ENCODE results near the gene CCDC39.

The CCDC39 gene

GRCh38 chr3:180590396-180590795 lies 88.9 kb downstream of the CCDC39 start:
- TF ChIP-seq CTCF (IDR thresholded peaks at IDR 0.05; ENCODE audit: low read length, missing control alignments) = no peak
- H3K4me3 ChIP-seq (replicated peaks; ENCODE audit: low read depth, low read length) = no peak overlapping the region
- DNase-seq (ENCODE audit: low read depth) = no peak

GRCh38 chr3:180580934-180581333 lies 98.4 kb downstream of the CCDC39 start:
- no peak for TF ChIP-seq CTCF (IDR thresholded peaks at IDR 0.05; ENCODE audit: low read length, missing control alignments)
- H3K4me3 ChIP-seq (replicated peaks; ENCODE audit: low read depth, low read length) = no peak overlapping the region
- DNase-seq (ENCODE audit: low read depth) = no peak

GRCh38 chr3:180575571-180575970 lies 103.7 kb downstream of the CCDC39 start:
- DNase-seq (ENCODE audit: low read depth) = no peak
- no peak for TF ChIP-seq CTCF (IDR thresholded peaks at IDR 0.05; ENCODE audit: low read length, missing control alignments)
- no peak overlapping the region for H3K4me3 ChIP-seq (replicated peaks; ENCODE audit: low read depth, low read length)

GRCh38 chr3:180571831-180572598 lies 107.3 kb downstream of the CCDC39 start:
- H3K4me3 ChIP-seq (replicated peaks; ENCODE audit: low read depth, low read length) = no peak overlapping the region
- no peak for DNase-seq (ENCODE audit: low read depth)
- no peak for TF ChIP-seq CTCF (IDR thresholded peaks at IDR 0.05; ENCODE audit: low read length, missing control alignments)

GRCh38 chr3:180570238-180570637 lies 109.1 kb downstream of the CCDC39 start:
- TF ChIP-seq CTCF (IDR thresholded peaks at IDR 0.05; ENCODE audit: low read length, missing control alignments) = no peak
- DNase-seq (ENCODE audit: low read depth) = no peak
- H3K4me3 ChIP-seq (replicated peaks; ENCODE audit: low read depth, low read length) = no peak overlapping the region

- DNase-seq (ENCODE audit: low read depth) = no peak
- no peak overlapping the region for H3K4me3 ChIP-seq (replicated peaks; ENCODE audit: low read depth, low read length)
These were observed 114.6 kb downstream of the CCDC39 start for GRCh38 chr3:180564676-180565075.

More at GRCh38 chr3:180564676-180565075, 114.6 kb downstream of the CCDC39 start:
- no peak for TF ChIP-seq CTCF (IDR thresholded peaks at IDR 0.05; ENCODE audit: low read length, missing control alignments)
